Adrenal gland (tissue), 12 donors: ENCODE data around the gene C3orf70. TPM values are rescaled to one million over a fixed set of nuclear protein-coding genes. Genes with fewer than 3 reads are reported as not detected.

Experiments
- DNase-seq, 7 donors: peaks; one replicate each; pipeline ENCODE4 v3.0.0-alpha.2; 2019 to 2020
- H3K27ac ChIP-seq, 5 donors: fragments of 200-600 bp; sonication (generic) in 4 of 5; 1 replicate in 3 of 5; 2 replicates in 2 of 5; pipeline versions ENCODE4 v1.5.1 to v1.8.0; 2016 to 2020; ENCODE audit warnings: mild to moderate bottlenecking in 1 of 5
- H3K27me3 ChIP-seq: fragments of 200-600 bp; 2 replicates; pipeline ENCODE4 v1.8.0; 2021
- H3K36me3 ChIP-seq, 2 donors: fragments of 200-600 bp; replicated peaks in 1 of 2; 1 replicate in 1 of 2; 2 replicates in 1 of 2; pipeline versions ENCODE4 v1.5.1 to v1.8.0; 2018 to 2022
- H3K4me1 ChIP-seq, 2 donors: fragments of 200-600 bp; replicated peaks in 1 of 2; 1 replicate in 1 of 2; 2 replicates in 1 of 2; pipeline versions ENCODE4 v1.5.1 to v1.8.0; 2018 to 2021
- H3K4me3 ChIP-seq, 4 donors: fragments of 200-600 bp; sonication (generic) in 3 of 4; one replicate each; pipeline ENCODE4 v1.5.1; 2016 to 2018
- H3K9me3 ChIP-seq, 3 donors: fragments of 200-600 bp; sonication (generic) in 1 of 3; replicated peaks in 1 of 3; 1 replicate in 2 of 3; 2 replicates in 1 of 3; pipeline versions ENCODE4 v1.5.1 to v1.8.0; 2016 to 2021
- CTCF ChIP-seq, 6 experiments: fragments of 450-650 bp in 4 of 6; fragments of 200-600 bp in 2 of 6; sonication (generic) in 1 of 6; IDR thresholded peaks; 1 replicate in 5 of 6; 2 replicates in 1 of 6; pipeline versions ENCODE4 v1.5.1 to v1.8.0; 2016 to 2021; ENCODE audit warnings: antibody characterized with exemption in 6 of 6, mild to moderate bottlenecking in 2 of 6, moderate library complexity in 1 of 6
- POLR2A ChIP-seq, 2 donors: fragments of 450-650 bp; IDR thresholded peaks; one replicate each; pipeline ENCODE4 v1.6.1; 2017; ENCODE audit warnings: antibody characterized with exemption in 2 of 2, mild to moderate bottlenecking in 2 of 2, moderate library complexity in 1 of 2
- WGBS, 4 donors: extraction: QIAGEN DNeasy Blood & Tissue Kit in 2 of 4; methylation state at CpG; one replicate each; pipeline versions ENCODE4 v1.1.5 to v1.1.7; 2013 to 2017; 5-methylcytosine and 5-hydroxymethylcytosine counted together
- intact Hi-C, 2 donors: fragments of 100-400 bp; cut with DNase I; formaldehyde crosslinking; loops; one replicate each; pipeline versions ENCODE4 v1.14.1 to v1.15.0; 2022 to 2023
- polyA plus RNA-seq, 3 donors: library from polyadenylated mRNA; stranded (reverse); fragments of 200-250 nt in 2 of 3; fragments of 350-450 nt in 1 of 3; fragmentation: Illumina TruSeq in 1 of 3; extraction: RNeasy Lipid Tissue Mini Kit (QIAGEN cat#74804) in 1 of 3; gene quantifications; one replicate each; pipeline ENCODE4 v1.2.3, GENCODE V29; 2013 to 2014
- total RNA-seq, 9 donors: library from RNA; depleted of rRNA in 4 of 9; stranded (reverse); fragments of >200 nt in 4 of 9; fragments of 120-200 nt in 1 of 9; fragmentation: NEBNext Ultra II Directional in 1 of 9; extraction: Animal tissue kit (Norgen Biotek cat#: 25700) in 1 of 9; gene quantifications; one replicate each; pipeline versions ENCODE4 v1.1.0 to v1.2.4, GENCODE V29; 2013 to 2023
- donor health status: healthy with polysubstance abuse.
- donor health status: Bipolar disorder and iron deficiency.
- donor health status: DM: yes; HTN: yes; CAD: no.
- donor health status: DM: no; HTN: no; CAD: no.
- donor health status: DM: no; HTN: no; CAD: no.
- donor health status: DM: yes; HTN: yes; CAD: no.

Gene C3orf70
- total and polyA plus RNA-seq, 12 donors, result 0.64 to 2.6 (median 0.95) TPM

GRCh38 chr3:185129083-185129482, 23.8 kb downstream of the C3orf70 start:
- no peak for DNase-seq
- H3K4me3 ChIP-seq, result no peak overlapping the region
- H3K36me3 ChIP-seq, result no peaks in the 10 kb centered on the region
- intact Hi-C loops, result no loop called here
- H3K27me3 ChIP-seq, result peaks cover 5% of the 10 kb centered on the region
- no peaks in the 10 kb centered on the region for H3K9me3 ChIP-seq
- WGBS, 4 donors, result 82 to 94% (median 84%) methylated on average over 2 of the region's 2 CpGs
- no peaks in the 10 kb centered on the region for H3K4me1 ChIP-seq
- H3K27ac ChIP-seq, result no peak overlapping the region
- TF ChIP-seq CTCF (IDR thresholded peaks at IDR 0.05) (no peak), POLR2A (IDR thresholded peaks at IDR 0.05) (no peak)

DNA sequence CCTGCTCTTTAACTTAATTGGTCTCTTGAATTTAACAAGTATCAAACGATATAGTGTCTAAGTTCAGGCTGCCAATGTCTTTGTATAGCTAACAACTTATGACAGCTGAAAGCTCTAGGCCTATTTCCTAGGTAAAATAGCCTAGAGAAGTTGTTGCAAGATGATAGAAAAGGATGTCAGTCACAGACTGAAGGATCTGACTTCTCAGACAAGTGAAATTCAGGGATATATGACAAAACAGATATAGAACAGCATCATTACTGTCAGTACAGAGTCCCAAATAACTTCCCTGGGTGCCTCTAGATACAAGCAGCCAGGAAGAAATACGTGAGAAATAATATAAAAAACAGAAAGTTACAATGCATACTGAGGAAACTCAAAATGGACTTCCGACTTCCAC, 26.7 kb downstream of the C3orf70 start:
- Histone ChIP-seq H3K9me3 (no peaks in the 10 kb centered on the region), H3K36me3 (no peaks in the 10 kb centered on the region), H3K27me3 (no peaks in the 10 kb centered on the region), H3K4me1 (no peaks in the 10 kb centered on the region), H3K4me3 (no peak overlapping the region), H3K27ac (no peak overlapping the region)
- intact Hi-C loops, result no loop called here
- WGBS, 4 donors, result 77 to 97% (median 89%) methylated on average over 3 of the region's 3 CpGs
- TF ChIP-seq CTCF (IDR thresholded peaks at IDR 0.05) (no peak), POLR2A (IDR thresholded peaks at IDR 0.05) (no peak)
- DNase-seq, result no peak

DNA sequence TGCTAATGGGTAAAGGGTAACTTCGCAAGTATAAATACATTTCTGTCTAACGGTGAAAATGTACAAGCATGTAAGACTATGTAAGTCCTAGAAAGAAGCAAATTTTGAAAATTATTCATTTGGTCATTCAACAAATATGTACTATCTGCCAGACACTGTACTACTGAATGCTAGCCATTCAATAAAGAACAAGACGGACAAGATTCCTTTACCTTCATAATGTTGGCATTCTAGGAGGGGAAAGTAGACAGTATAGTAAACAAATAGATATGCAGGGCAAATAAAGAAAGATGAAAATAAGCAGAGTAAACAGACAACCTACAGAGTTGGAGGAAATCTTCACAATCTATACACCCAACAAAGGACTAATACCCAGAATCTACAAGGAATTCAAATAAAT, 32.7 kb downstream of the C3orf70 start:
- no peak for DNase-seq
- intact Hi-C loops, result no loop called here
- 85 to 95% (median 90%) methylated on average over 3 of the region's 3 CpGs for WGBS, 4 donors

DNA sequence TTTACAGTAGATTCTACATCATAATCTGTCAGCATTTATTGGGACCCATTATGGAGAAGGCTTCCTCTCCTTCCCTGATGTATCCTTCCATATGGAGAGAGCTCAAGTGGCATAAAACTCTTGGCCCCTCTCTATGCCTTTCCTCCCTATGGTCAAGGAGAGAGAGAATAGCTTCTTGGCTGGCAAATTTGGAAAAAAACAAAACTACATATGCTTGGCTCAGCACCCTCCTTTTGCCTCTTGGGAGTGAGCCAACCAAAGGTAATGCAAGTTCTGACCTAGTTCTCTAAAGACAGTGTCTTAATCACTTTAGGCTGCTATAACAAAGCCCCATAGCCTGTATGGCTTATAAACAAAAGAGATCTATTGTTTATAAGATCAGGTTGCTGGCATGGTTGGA, 37.5 kb downstream of the C3orf70 start:
- TF ChIP-seq CTCF (IDR thresholded peaks at IDR 0.05) (no peak), POLR2A (IDR thresholded peaks at IDR 0.05) (no peak)
- intact Hi-C loops, result no loop called here
- H3K27me3 ChIP-seq, result no peaks in the 10 kb centered on the region

More for the DNA sequence above, 32.7 kb downstream of the C3orf70 start:
- no peak for TF ChIP-seq CTCF (IDR thresholded peaks at IDR 0.05)
- TF ChIP-seq POLR2A (IDR thresholded peaks at IDR 0.05), result no peak
- no peak overlapping the region for H3K4me3 ChIP-seq
- no peaks in the 10 kb centered on the region for H3K27me3 ChIP-seq
- no peak overlapping the region for H3K27ac ChIP-seq
- H3K9me3 ChIP-seq, result no peaks in the 10 kb centered on the region
- H3K36me3 ChIP-seq, result no peaks in the 10 kb centered on the region
- no peaks in the 10 kb centered on the region for H3K4me1 ChIP-seq

More for the DNA sequence above, 37.5 kb downstream of the C3orf70 start:
- Histone ChIP-seq H3K27ac (no peak overlapping the region), H3K9me3 (no peaks in the 10 kb centered on the region), H3K4me1 (no peaks in the 10 kb centered on the region), H3K4me3 (no peak overlapping the region), H3K36me3 (no peaks in the 10 kb centered on the region)
- DNase-seq, result no peak
